GM12878 (cell line): ENCODE data around the gene OSBPL2. TPM values are rescaled to one million over a fixed set of nuclear protein-coding genes. Genes with fewer than 3 reads are reported as not detected.

Experiments used
- ATAC-seq: fragments of 200-7000 bp; cut with Tn5 transposase; 3 replicates; pipeline ENCODE4 v1.9.1; 2020; ENCODE audit warnings: mild to moderate bottlenecking, moderate library complexity
- BruUV-seq: library from RNA; stranded (reverse); fragments of 400-500 nt; replicated peaks from 2 replicates; lab custom pipeline; 2021; lab: Mats Ljungman, UMichigan
- CTCF ChIA-PET: fragments of 300-600 bp; sonication (Branson Sonifier 250); formaldehyde crosslinking; extraction: SDS; loops from one replicate; lab custom pipeline; 2021; ENCODE audit warnings: inconsistent platforms; lab: Yijun Ruan, JAX
- POLR2A ChIA-PET: fragments of 350-600 bp; formaldehyde crosslinking; extraction: SDS; loops from one replicate; lab custom pipeline; 2021; ENCODE audit warnings: inconsistent platforms; lab: Charles Lee
- RAD21 ChIA-PET: fragments of 300-600 bp; sonication (Branson Sonifier 250); formaldehyde crosslinking; loops from one replicate; lab custom pipeline; 2023; ENCODE audit warnings: antibody characterized with exemption; ENCODE audit not compliant: unreplicated experiment; lab: Charles Lee
- SMC1A ChIA-PET: fragments of 300-600 bp; sonication (Branson Sonifier 250); formaldehyde crosslinking; loops from one replicate; lab custom pipeline; 2023; ENCODE audit not compliant: unreplicated experiment, uncharacterized antibody; lab: Charles Lee
- DNase-seq: peaks from one replicate; pipeline ENCODE4 v3.0.0-alpha.2; 2011; ENCODE audit warnings: low read depth, low spot score
- FAIRE-seq: peaks from 3 replicates; lab custom pipeline; 2011; peaks lifted over from hg19 to GRCh38; lab: Jason Lieb, UNC
- H2AFZ ChIP-seq: 2 replicates; pipeline ENCODE4 v1.6.0; 2011; ENCODE audit warnings: low read depth, low read length, control low read depth; ENCODE audit not compliant: control insufficient read depth
- H3K27ac ChIP-seq: 2 replicates; pipeline ENCODE4 v1.5.1; 2011; ENCODE audit warnings: control low read depth; ENCODE audit not compliant: control insufficient read depth, insufficient read depth
- H3K27me3 ChIP-seq, 2 experiments: replicated peaks in 1 of 2; 2 replicates each; pipeline versions ENCODE4 v1.6.0 to v1.6.1; 2011; ENCODE audit warnings: low read length in 1 of 2; ENCODE audit not compliant: control insufficient read depth in 2 of 2, insufficient read depth in 2 of 2
- H3K36me3 ChIP-seq, 2 experiments: 2 replicates each; pipeline ENCODE4 v1.5.1; 2011; ENCODE audit warnings: low read length in 1 of 2; ENCODE audit not compliant: control insufficient read depth in 2 of 2, insufficient read depth in 2 of 2
- H3K4me1 ChIP-seq: 2 replicates; pipeline ENCODE4 v1.6.1; 2011; ENCODE audit warnings: mild to moderate bottlenecking, low read length, moderate library complexity, mixed read lengths; ENCODE audit not compliant: control insufficient read depth, insufficient read depth
- H3K4me2 ChIP-seq: 2 replicates; pipeline ENCODE4 v1.6.0; 2011; ENCODE audit warnings: control low read depth; ENCODE audit not compliant: control insufficient read depth, insufficient read depth
- H3K4me3 ChIP-seq: fragments of 200-600 bp; sonication (generic); 2 replicates; pipeline ENCODE4 v1.5.1; 2016
- H3K79me2 ChIP-seq: 2 replicates; pipeline ENCODE4 v1.6.0; 2011; ENCODE audit warnings: low read length; ENCODE audit not compliant: control insufficient read depth, insufficient read depth
- H3K9ac ChIP-seq: 2 replicates; pipeline ENCODE4 v1.8.0; 2011; ENCODE audit warnings: low read length, control low read depth, mixed read lengths; ENCODE audit not compliant: control insufficient read depth, insufficient read depth
- H3K9me3 ChIP-seq: replicated peaks from 3 replicates; pipeline ENCODE4 v1.5.1; 2011; ENCODE audit warnings: mild to moderate bottlenecking, low read length; ENCODE audit not compliant: control insufficient read depth, insufficient read depth
- H4K20me1 ChIP-seq: 2 replicates; pipeline ENCODE4 v1.6.0; 2011; ENCODE audit not compliant: control insufficient read depth, insufficient read depth
- CBX3 ChIP-seq: fragments of 200-600 bp; sonication (generic); IDR thresholded peaks from 2 replicates; pipeline ENCODE4 v1.6.1; 2016; ENCODE audit warnings: low read depth, borderline replicate concordance
- CEBPB ChIP-seq, 2 experiments: fragments of 150-350 bp in 1 of 2; IDR thresholded peaks; 2 replicates each; pipeline ENCODE4 v1.6.1; 2012 to 2014; ENCODE audit warnings: low read depth in 2 of 2, low read length in 2 of 2, borderline replicate concordance in 1 of 2, inconsistent platforms in 1 of 2
- HDAC6 ChIP-seq: fragments of 200-600 bp; sonication (generic); IDR thresholded peaks from one replicate; pipeline ENCODE4 v1.8.0; 2017; ENCODE audit warnings: antibody characterized with exemption; ENCODE audit not compliant: unreplicated experiment
- IRF4 ChIP-seq: IDR thresholded peaks from 2 replicates; pipeline ENCODE4 v1.6.1; 2011; ENCODE audit warnings: low read depth, low read length
- MTA3 ChIP-seq: IDR thresholded peaks from 2 replicates; pipeline ENCODE4 v1.6.1; 2012; ENCODE audit warnings: low read length, inconsistent platforms, borderline replicate concordance
- NR2C1 ChIP-seq: fragments of 450-650 bp; IDR thresholded peaks from 2 replicates; pipeline ENCODE4 v1.6.1; 2017; ENCODE audit warnings: antibody characterized with exemption, mild to moderate bottlenecking, moderate library complexity
- SRF ChIP-seq, 2 experiments: IDR thresholded peaks; 2 replicates each; pipeline ENCODE4 v1.6.1; 2011; ENCODE audit warnings: low read depth in 2 of 2, low read length in 2 of 2, mild to moderate bottlenecking in 1 of 2, moderate library complexity in 1 of 2
- SUPT20H ChIP-seq: IDR thresholded peaks from 2 replicates; pipeline ENCODE4 v1.6.1; 2011; ENCODE audit warnings: low read depth, mild to moderate bottlenecking, low read length, moderate library complexity, borderline replicate concordance; ENCODE audit not compliant: control insufficient read depth
- TCF3 ChIP-seq: IDR thresholded peaks from 2 replicates; pipeline ENCODE4 v1.6.1; 2012; ENCODE audit warnings: low read depth, mild to moderate bottlenecking, low read length, borderline replicate concordance; ENCODE audit not compliant: insufficient read depth
- USF1 ChIP-seq: IDR thresholded peaks from 2 replicates; pipeline ENCODE4 v1.6.1; 2011; ENCODE audit warnings: borderline replicate concordance, low read depth, mild to moderate bottlenecking, moderate library complexity, mixed read lengths, low read length; ENCODE audit not compliant: insufficient read depth; ENCODE audit errors: extremely low read length
- ZBTB40 ChIP-seq: fragments of 450-650 bp; IDR thresholded peaks from 2 replicates; pipeline ENCODE4 v1.6.1; 2016; ENCODE audit warnings: mild to moderate bottlenecking, moderate library complexity, borderline replicate concordance
- WGBS: methylation state at CpG from one replicate; pipeline ENCODE4 v1.1.6; 2016; ENCODE audit warnings: low lambda C conversion rate; ENCODE audit not compliant: insufficient replicate concordance, insufficient coverage; ENCODE audit errors: missing lambda C conversion rate; 5-methylcytosine and 5-hydroxymethylcytosine counted together
- in situ Hi-C: fragments of 300-500 bp; cut with MboI; formaldehyde crosslinking; loops from 9 replicates; pipeline ENCODE4 v1.14.3; 2018; ENCODE audit warnings: mixed read lengths
- intact Hi-C: fragments of 100-400 bp; cut with micrococcal nuclease; formaldehyde crosslinking; loops from one replicate; pipeline ENCODE4 v1.14.2; 2022; ENCODE audit not compliant: unreplicated experiment
- polyA plus RNA-seq, 11 experiments: library from polyadenylated mRNA; depleted of rRNA in 4 of 11; unstranded in 6 of 11; stranded (reverse) in 5 of 11; fragments of >200 nt; fragmentation: Nextera tagmentation in 4 of 11; fragmentation: Illumina TruSeq in 1 of 11; extraction: Ambion mirVana in 4 of 11; extraction: Trizol in 1 of 11; gene quantifications; 1 replicate in 1 of 11; 2 replicates in 10 of 11; pipeline versions ENCODE4 v1.2.1 to v1.2.3, GENCODE V29; 2011 to 2016; ENCODE audit warnings: inconsistent platforms in 2 of 11, missing spikeins in 2 of 11, low read depth in 1 of 11
- total RNA-seq, 4 experiments: library from RNA; depleted of rRNA in 3 of 4; stranded (reverse); fragments of >200 nt in 3 of 4; fragmentation: Illumina TruSeq in 1 of 4; extraction: Trizol in 1 of 4; gene quantifications; 2 replicates each; pipeline versions ENCODE4 v1.2.1 to v1.2.3, GENCODE V29; 2013 to 2021
- TF ChIP-seq, protein P1 (sequence below): fragments of 450-650 bp; IDR thresholded peaks from 2 replicates; pipeline ENCODE4 v1.6.1; 2017; ENCODE audit warnings: low read depth, mild to moderate bottlenecking, moderate library complexity

The OSBPL2 gene
- total and polyA plus RNA-seq, 10 of the 15 experiments (the other 5 are each of a cell fraction or from before 2014, with no cell fraction given) = 2.8 to 22.3 (median 14.7) TPM

GRCh38 chr20:62321975-62322374 is 83.7 kb downstream of the OSBPL2 start:
- no peak for FAIRE-seq
- Histone ChIP-seq H3K27ac (no peak overlapping the region), H3K9ac (no peak overlapping the region), H3K27me3 (no peaks in the 10 kb centered on the region), H4K20me1 (no peaks in the 10 kb centered on the region), H3K4me3 (no peak overlapping the region), H3K4me2 (no peak overlapping the region), H3K9me3 (no peaks in the 10 kb centered on the region; the same call in 2 of the 3 replicates), H3K36me3 (no peaks in the 10 kb centered on the region), H3K79me2 (no peaks in the 10 kb centered on the region), H3K4me1 (no peaks in the 10 kb centered on the region), H2AFZ (no peak overlapping the region)
- DNase-seq = no peak
- ChIA-PET CTCF (no interaction called here), POLR2A (no interaction called here), RAD21 (no interaction called here), SMC1A (no interaction called here)
- BruUV-seq = no TSS peak
- 91% methylated on average over 8 of the region's 16 CpGs for WGBS
- intact Hi-C loops (no loop called here), in situ Hi-C loops (no loop called here)
- ATAC-seq = no peak
- TF ChIP-seq, protein P1, sequence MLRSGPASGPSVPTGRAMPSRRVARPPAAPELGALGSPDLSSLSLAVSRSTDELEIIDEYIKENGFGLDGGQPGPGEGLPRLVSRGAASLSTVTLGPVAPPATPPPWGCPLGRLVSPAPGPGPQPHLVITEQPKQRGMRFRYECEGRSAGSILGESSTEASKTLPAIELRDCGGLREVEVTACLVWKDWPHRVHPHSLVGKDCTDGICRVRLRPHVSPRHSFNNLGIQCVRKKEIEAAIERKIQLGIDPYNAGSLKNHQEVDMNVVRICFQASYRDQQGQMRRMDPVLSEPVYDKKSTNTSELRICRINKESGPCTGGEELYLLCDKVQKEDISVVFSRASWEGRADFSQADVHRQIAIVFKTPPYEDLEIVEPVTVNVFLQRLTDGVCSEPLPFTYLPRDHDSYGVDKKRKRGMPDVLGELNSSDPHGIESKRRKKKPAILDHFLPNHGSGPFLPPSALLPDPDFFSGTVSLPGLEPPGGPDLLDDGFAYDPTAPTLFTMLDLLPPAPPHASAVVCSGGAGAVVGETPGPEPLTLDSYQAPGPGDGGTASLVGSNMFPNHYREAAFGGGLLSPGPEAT = no peak
- TF ChIP-seq CBX3 (no peak), ZBTB40 (no peak), MTA3 (no peak), CEBPB (IDR thresholded peaks at IDR 0.05; ENCODE audit: borderline replicate concordance in 1 of 2, low read depth in 2 of 2, low read length in 2 of 2) (no peak), SUPT20H (no peak), USF1 (no peak), TCF3 (no peak), HDAC6 (no peak), IRF4 (no peak), SRF (IDR thresholded peaks at IDR 0.05; ENCODE audit: low read depth in 2 of 2, low read length in 2 of 2) (no peak), NR2C1 (no peak)
